ENCODE results near the gene NLRP5. TPM values are rescaled to one million over a fixed set of nuclear protein-coding genes. Genes with fewer than 3 reads are reported as not detected.
"Not testable (repeated sequence)": the region's sequence is repeated elsewhere in the genome, so short reads cannot be mapped to it uniquely, and the experiment has no call there.

Gene NLRP5
- total RNA-seq, 1 donor from 2014 or later: not detected

DNA sequence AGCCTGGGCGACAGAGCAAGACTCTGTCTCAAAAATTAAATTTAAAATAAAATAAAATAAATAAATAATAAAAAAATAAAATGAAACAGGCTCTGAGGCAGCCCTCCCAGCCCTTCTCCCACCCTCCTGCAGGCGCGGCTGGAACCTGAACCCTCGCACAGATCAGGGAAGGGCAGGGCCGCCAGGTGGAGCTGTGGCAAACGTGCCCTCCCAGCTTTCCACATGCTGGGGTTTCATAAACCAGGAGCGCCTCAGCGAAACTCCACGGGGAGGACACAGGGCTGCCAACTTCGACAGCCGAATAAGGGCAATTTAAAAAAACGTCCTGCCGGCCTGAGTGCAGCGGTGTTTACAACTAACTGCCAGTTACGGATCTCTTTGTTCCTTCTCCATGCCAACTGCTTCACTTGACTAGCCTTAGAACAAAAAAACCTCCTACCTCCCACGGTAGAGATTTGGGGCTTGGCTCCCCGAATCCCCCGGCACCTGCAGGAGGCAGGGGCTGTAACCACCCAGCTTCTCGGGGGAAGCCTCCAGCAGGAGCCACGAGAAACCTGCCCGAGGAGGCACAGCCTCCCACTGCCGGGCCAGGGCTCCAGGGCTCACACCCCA lies 118.6 kb downstream of the NLRP5 start:
- peak overlapping the region; percentile 63 for H3K4me2 ChIP-seq
- H3K4me3 Mint-ChIP-seq: no peak overlapping the region
- H3K27ac Mint-ChIP-seq: peak overlapping the region; percentile 94
- no peaks in the 10 kb centered on the region for H3K36me3 ChIP-seq
- H3K4me3 ChIP-seq: no peak overlapping the region
- H3K36me3 Mint-ChIP-seq: peaks cover 21% of the 10 kb centered on the region
- peaks cover 85% of the 10 kb centered on the region for H3K79me2 ChIP-seq (ENCODE audit: low read depth)
- H3K9me3 Mint-ChIP-seq: no peaks in the 10 kb centered on the region
- TF ChIP-seq EZH2phosphoT487 (IDR thresholded peaks at IDR 0.05) (no peak), EZH2 (IDR thresholded peaks at IDR 0.05) (no peak)
- TF ChIP-seq, protein P1, sequence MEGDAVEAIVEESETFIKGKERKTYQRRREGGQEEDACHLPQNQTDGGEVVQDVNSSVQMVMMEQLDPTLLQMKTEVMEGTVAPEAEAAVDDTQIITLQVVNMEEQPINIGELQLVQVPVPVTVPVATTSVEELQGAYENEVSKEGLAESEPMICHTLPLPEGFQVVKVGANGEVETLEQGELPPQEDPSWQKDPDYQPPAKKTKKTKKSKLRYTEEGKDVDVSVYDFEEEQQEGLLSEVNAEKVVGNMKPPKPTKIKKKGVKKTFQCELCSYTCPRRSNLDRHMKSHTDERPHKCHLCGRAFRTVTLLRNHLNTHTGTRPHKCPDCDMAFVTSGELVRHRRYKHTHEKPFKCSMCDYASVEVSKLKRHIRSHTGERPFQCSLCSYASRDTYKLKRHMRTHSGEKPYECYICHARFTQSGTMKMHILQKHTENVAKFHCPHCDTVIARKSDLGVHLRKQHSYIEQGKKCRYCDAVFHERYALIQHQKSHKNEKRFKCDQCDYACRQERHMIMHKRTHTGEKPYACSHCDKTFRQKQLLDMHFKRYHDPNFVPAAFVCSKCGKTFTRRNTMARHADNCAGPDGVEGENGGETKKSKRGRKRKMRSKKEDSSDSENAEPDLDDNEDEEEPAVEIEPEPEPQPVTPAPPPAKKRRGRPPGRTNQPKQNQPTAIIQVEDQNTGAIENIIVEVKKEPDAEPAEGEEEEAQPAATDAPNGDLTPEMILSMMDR (IDR thresholded peaks at IDR 0.05): peak; percentile 74
- H3K9me3 ChIP-seq (ENCODE audit: low read depth): no peaks in the 10 kb centered on the region
- peak overlapping the region; percentile 22 for H3K9ac ChIP-seq
- H3F3A ChIP-seq (ENCODE audit: low read depth): peaks cover 5% of the 10 kb centered on the region
- peak overlapping the region; percentile 70 for H3K27ac ChIP-seq
- no peaks in the 10 kb centered on the region for H3K27me3 Mint-ChIP-seq (ENCODE audit: insufficient read depth, low read depth)
- peaks cover 11% of the 10 kb centered on the region for H3K4me1 ChIP-seq
- DNase-seq (ENCODE audit: low spot score): peak; percentile 87
- no peak overlapping the region for H2AFZ ChIP-seq (replicated peaks)
- H4K20me1 ChIP-seq (ENCODE audit: low read depth): peaks cover 77% of the 10 kb centered on the region
- peaks cover 42% of the 10 kb centered on the region for H3K4me1 Mint-ChIP-seq
- H3K27me3 ChIP-seq: no peaks in the 10 kb centered on the region

DNA sequence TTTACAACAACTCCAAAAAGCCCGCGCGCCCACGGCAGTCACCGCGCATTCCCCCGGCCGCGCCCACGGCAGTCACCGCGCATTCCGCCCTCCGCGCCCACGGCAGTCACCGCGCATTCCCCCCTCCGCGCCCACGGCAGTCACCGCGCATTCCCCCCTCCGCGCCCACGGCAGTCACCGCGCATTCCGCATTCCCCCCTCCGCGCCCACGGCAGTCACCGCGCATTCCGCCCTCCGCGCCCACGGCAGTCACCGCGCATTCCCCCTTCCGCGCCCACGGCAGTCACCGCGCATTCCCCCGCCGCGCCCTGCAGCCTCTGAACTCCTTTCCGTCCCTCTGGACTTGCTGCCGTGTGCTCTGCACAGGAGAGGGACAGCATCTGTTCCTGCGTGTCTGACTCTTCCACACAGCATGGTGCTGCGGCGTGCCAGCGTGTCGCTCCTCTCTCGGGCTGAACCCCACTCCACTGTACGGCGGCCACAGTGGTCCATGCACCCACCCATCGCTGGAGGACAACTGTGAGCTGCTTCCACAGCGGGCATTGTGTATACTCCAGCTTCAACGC lies 119.3 kb downstream of the NLRP5 start:
- peak overlapping the region; percentile 70 for H3K27ac ChIP-seq
- H3K4me2 ChIP-seq; H3K27me3 ChIP-seq; H3K36me3 ChIP-seq; H3K9ac ChIP-seq; H3K27me3 Mint-ChIP-seq (ENCODE audit: insufficient read depth, low read depth); DNase-seq (ENCODE audit: low spot score); H3K4me3 ChIP-seq; H3F3A ChIP-seq (ENCODE audit: low read depth); H3K9me3 Mint-ChIP-seq; H2AFZ ChIP-seq (replicated peaks); H3K4me3 Mint-ChIP-seq; H3K9me3 ChIP-seq (ENCODE audit: low read depth): not testable (repeated sequence)
- Mint-ChIP-seq H3K27ac (peak overlapping the region; percentile 94), H3K36me3 (peaks cover 20% of the 10 kb centered on the region), H3K4me1 (peaks cover 49% of the 10 kb centered on the region)
- peaks cover 82% of the 10 kb centered on the region for H4K20me1 ChIP-seq (ENCODE audit: low read depth)
- H3K79me2 ChIP-seq (ENCODE audit: low read depth): peaks cover 92% of the 10 kb centered on the region
- H3K4me1 ChIP-seq: peaks cover 18% of the 10 kb centered on the region

DNA sequence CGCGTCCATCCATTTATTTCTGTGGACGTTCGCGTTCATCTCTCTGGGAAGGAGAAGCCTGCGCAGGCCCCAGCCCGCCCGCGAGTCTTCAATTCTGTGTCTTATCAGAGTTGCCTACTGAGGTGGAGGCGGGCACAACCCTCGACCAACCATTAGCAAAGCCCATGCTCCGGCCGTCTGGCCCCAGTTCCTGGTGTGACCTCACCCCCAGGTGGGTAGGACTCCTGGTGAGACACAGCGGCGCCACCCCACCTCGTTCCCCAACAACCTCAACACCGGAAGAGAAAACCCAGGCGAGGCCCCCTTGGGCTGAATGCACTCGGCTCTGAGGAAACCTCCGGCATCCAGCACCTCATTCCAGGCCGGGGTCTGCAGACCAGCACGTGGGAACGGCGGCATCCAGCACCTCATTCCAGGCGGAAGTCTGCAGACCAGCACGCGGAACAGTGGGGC lies 119.8 kb downstream of the NLRP5 start:
- H3F3A ChIP-seq (ENCODE audit: low read depth): peaks cover 7% of the 10 kb centered on the region
- TF ChIP-seq EZH2 (IDR thresholded peaks at IDR 0.05) (no peak), EZH2phosphoT487 (IDR thresholded peaks at IDR 0.05) (no peak)
- TF ChIP-seq, protein P1 (IDR thresholded peaks at IDR 0.05): no peak
- Mint-ChIP-seq H3K4me3 (no peak overlapping the region), H3K27me3 (ENCODE audit: insufficient read depth, low read depth) (no peaks in the 10 kb centered on the region), H3K9me3 (no peaks in the 10 kb centered on the region), H3K4me1 (peaks cover 53% of the 10 kb centered on the region), H3K36me3 (peaks cover 17% of the 10 kb centered on the region), H3K27ac (peak overlapping the region; percentile 91)
- no peak overlapping the region for H3K4me2 ChIP-seq
- no peak overlapping the region for H3K27ac ChIP-seq
- DNase-seq (ENCODE audit: low spot score): no peak
- H4K20me1 ChIP-seq (ENCODE audit: low read depth): peaks cover 83% of the 10 kb centered on the region
- no peak overlapping the region for H2AFZ ChIP-seq (replicated peaks)
- H3K4me1 ChIP-seq: peaks cover 23% of the 10 kb centered on the region
- peaks cover 93% of the 10 kb centered on the region for H3K79me2 ChIP-seq (ENCODE audit: low read depth)
- no peak overlapping the region for H3K9ac ChIP-seq
- H3K4me3 ChIP-seq: no peak overlapping the region
- H3K9me3 ChIP-seq (ENCODE audit: low read depth): no peaks in the 10 kb centered on the region
- H3K36me3 ChIP-seq: no peaks in the 10 kb centered on the region
- H3K27me3 ChIP-seq: no peaks in the 10 kb centered on the region

DNA sequence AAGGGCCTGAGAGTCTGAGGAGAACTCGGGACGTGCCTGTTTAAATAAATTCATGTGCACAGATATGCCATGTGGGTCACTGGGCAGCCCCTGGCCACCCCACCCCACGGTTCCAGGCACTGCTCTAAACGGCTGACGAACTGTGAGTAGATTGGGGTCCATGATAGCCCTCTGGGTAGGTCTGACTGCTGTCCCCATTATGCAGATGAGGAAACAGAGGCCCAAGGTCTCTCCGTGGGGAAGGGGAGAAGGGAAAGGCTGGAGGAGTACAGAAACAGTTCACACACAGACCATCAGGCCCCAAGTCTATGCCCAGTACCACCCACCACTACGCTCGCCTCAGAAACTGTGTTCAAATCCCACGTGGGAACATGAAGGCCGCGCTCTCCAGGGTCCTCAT lies 120.4 kb downstream of the NLRP5 start:
- Histone ChIP-seq H3K27ac (no peak overlapping the region), H3K36me3 (no peaks in the 10 kb centered on the region), H3K4me1 (peaks cover 29% of the 10 kb centered on the region), H2AFZ (replicated peaks) (no peak overlapping the region), H3F3A (ENCODE audit: low read depth) (peaks cover 13% of the 10 kb centered on the region), H3K4me3 (no peak overlapping the region), H3K27me3 (no peaks in the 10 kb centered on the region), H3K9me3 (ENCODE audit: low read depth) (no peaks in the 10 kb centered on the region), H4K20me1 (ENCODE audit: low read depth) (peaks cover 85% of the 10 kb centered on the region), H3K79me2 (ENCODE audit: low read depth) (peaks cover 93% of the 10 kb centered on the region), H3K4me2 (no peak overlapping the region), H3K9ac (no peak overlapping the region)
- TF ChIP-seq EZH2phosphoT487 (IDR thresholded peaks at IDR 0.05) (no peak), EZH2 (IDR thresholded peaks at IDR 0.05) (no peak)
- TF ChIP-seq, protein P1 (IDR thresholded peaks at IDR 0.05): no peak
- Mint-ChIP-seq H3K27ac (peak overlapping the region; percentile 91), H3K4me1 (peaks cover 54% of the 10 kb centered on the region), H3K36me3 (peaks cover 15% of the 10 kb centered on the region), H3K27me3 (ENCODE audit: insufficient read depth, low read depth) (no peaks in the 10 kb centered on the region), H3K4me3 (peak overlapping the region; percentile 10), H3K9me3 (no peaks in the 10 kb centered on the region)
- no peak for DNase-seq (ENCODE audit: low spot score)
